CD4-positive, alpha-beta T cell treated with Interleukin-12 subunit alpha and Interleukin-12 subunit beta, for 1 hour (primary cell): ENCODE results near the gene DGAT2.

ENCODE experiments used
- DNase-seq: peaks from one replicate; pipeline ENCODE4 v3.0.0-alpha.2; 2020

The DGAT2 gene

GRCh38 chr11:75836417-75836816, 67.8 kb downstream of the DGAT2 start:
- no peak for DNase-seq

GRCh38 chr11:75839851-75840250, 71.3 kb downstream of the DGAT2 start:
- no peak for DNase-seq

- DNase-seq = no peak
Measured at GRCh38 chr11:75840522-75840921, 71.9 kb downstream of the DGAT2 start.

- no peak for DNase-seq
Measured at GRCh38 chr11:75841739-75842138, 73.2 kb downstream of the DGAT2 start.

GRCh38 chr11:75845324-75845723, 76.7 kb downstream of the DGAT2 start:
- no peak for DNase-seq

- DNase-seq = no peak
Measured at GRCh38 chr11:75849894-75850293, 81.3 kb downstream of the DGAT2 start.

- DNase-seq = no peak
Measured at GRCh38 chr11:75850787-75851186, 82.2 kb downstream of the DGAT2 start.
